ENCODE data around the gene NRSN1.

Gene NRSN1

DNA sequence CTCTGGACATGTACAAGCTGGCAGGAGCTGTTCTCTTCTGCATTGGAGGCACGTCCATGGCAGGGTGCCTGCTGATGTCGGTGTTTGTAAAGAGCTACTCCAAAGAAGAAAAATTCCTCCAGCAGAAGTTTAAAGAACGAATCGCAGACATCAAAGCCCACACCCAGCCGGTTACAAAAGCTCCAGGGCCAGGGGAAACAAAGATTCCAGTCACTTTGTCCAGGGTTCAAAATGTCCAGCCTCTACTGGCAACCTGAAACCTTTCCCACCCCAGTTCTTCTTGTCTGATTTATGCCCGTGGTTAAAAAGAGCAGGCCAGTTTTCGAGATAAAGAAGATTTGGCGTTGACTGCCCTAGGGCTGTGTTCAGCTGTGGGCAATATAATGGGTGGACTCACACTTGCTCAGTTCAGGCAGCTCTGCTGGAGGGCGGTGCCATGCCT is 19.7 kb downstream of the NRSN1 start:
- no peak for DNase-seq

DNA sequence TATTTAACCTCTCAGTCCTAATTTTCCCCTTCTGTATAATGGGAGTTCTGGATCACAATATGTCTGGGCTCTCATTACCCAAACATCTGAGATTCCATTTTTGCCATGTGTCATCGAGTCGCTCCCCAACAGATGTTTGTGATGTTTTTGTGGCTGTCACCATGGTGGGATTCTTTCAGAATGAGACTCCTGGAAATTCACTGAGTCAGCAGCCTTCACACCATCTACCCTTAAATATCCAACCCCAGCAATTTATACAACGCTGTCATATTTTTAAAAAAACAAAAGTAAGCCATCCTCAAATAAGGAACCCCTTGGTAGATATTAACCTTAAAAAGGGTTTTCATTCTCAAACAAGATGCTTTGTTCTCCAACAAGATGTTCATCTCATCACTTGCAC is 20.9 kb downstream of the NRSN1 start:
- DNase-seq = no peak

DNA sequence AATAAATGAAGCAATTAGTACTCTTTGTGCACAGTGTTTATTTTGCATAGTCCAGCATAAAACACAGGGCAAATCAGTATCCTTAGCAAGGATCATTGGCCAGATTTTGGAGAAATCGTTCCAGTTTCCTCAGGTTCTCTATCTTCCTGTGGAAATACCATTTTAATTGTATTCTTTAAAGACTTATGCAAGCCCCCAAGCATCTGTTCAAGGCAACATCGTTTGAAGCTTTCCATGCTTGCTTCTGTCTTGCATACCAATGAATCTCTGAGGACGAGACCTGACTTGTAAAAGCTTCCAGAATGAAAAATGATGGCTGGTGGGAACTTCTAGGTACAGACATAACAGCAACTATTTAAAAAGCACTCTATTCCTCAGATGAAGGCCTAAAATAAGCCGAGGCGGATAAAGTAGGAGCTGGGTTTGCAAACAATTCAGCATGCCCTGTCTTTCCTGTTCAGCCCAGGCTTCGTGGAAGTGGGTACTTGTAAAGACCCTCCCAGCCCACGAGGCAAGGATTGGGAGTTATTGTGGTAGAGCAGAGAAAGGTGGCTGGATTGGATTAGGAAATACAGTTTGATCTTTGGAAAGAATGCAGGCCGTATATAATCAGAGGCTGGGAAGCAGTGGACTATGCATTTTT is 21.6 kb downstream of the NRSN1 start:
- no peak for DNase-seq

DNA sequence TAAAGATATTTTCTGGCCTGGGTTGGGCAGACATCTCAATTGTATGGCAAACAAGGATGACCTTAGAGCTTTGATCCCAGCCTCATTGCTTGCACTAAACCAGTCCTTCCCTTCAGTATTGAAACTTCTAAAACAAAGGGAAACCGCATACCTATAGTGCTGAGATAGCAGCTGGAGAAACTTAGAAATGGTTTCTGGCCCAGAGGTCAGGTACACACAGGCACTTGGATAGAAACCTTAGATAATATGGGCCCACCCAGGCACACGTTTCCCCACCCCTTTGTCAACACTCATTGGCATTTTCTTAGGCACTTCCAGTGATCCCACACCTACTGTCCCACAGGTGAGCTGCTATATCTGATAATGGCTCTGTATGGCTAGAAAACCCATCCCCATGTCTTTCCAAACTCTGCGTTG is 22.1 kb downstream of the NRSN1 start:
- no peak for DNase-seq

DNA sequence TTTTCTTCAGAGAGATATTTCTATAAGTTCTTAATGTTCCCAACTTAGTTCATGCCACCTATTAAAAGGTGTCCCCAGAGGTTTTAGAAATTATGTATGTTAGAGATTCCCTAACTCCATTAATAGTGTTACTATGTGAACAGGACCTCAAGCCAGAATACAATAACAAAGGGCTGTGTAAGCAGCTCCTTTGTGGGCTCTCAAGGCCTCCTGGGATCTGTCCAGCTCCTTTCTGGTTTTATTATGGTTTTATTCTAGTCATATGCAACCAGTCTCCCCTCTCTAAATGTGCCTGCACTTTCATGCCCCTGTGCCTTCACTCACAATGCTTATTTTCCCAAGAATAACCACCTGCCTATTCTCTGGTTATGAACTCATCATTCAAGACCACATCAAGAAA is 22.7 kb downstream of the NRSN1 start:
- DNase-seq = no peak

DNA sequence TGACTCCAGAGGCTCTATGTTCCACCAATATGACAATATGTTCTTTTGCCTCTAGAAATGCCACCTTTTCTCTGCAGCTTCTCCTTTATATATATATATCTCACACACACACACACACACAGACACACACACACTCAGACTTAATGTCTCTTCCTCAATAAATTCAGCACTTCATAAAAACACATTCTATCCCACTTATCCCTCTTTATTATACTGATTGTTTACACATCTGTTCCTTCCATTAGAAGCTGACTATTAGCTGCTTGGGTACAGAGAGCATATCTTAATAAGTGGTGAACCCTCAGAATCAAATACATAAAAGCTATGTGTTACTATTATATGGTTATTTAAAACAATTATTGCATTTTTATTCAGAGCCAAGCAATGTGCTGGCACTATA is 23.3 kb downstream of the NRSN1 start:
- no peak for DNase-seq

DNA sequence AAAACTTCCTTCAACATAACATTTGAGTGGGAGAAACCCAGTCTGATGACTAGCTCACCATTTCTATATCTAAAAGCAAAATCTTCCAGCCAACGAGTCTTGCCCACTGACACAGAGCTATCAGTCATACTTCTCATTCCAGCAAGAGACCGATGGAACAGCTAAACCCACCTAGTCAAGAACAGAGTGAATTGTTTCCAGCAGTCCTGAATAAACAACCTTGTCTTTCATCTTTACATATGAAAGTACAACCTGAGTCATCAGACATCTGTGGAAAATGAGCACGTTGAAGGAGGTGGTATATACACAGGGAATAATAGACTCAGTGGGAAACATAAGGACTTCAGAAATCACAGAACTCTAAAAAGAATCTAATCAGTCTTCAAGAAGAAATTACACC is 23.8 kb downstream of the NRSN1 start:
- DNase-seq = no peak

DNA sequence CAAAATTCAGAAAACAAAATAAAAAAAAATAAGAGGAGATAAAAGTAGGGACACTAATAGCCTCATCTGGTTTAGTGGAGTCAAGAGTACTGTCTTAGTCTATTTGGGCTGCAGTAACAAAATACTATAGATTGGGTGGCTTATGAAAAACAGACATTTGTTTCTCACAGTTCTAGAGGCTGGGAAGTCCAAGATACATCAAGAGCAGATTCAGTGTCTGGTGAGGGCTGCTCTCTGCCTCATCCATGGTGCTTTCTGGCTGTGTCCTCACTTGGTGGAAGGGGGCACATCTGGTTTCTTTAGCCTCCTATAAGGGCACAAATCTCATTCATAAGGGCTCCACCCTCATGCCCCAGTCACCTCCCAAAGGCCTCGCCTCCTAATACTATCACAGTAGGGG is 26.0 kb downstream of the NRSN1 start:
- DNase-seq = no peak

DNA sequence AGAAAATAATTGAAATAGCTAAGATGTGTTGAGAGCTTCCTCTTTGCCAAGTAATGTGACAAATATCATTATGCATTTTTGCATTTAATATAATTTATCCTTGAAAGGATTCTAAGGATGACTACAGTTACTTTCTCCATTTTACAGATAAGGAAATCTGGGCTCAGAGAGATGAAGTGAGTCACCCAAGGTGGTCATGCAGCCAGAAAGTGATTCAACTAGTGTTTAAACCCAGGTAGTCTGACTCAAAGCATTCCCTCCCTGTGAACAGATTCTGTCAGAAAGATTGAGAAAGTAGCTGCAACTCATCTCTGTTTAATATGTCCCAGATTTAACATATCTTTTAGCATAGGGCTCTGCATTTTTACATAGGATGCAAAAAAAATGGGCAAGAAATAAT is 28.1 kb downstream of the NRSN1 start:
- DNase-seq = no peak

DNA sequence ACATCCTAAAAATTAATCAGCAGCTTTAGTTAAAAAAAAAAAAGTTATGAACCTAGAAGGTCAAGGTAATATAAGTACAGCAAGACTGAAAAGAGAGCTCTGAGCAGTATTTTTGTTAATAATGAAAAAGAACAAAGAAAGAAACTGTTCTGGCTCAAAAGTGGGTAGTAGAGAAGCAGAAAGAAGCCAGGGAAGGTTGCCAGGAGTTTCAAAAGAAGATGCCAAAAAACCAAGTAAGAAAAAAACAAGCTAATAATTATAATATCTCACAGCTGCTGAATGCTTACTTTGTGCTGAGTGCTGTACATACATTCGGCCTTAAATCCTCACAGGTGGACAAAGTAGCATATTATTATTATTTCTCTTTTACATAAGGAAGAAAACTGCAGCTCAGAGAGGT is 31.9 kb downstream of the NRSN1 start:
- no peak for DNase-seq

DNA sequence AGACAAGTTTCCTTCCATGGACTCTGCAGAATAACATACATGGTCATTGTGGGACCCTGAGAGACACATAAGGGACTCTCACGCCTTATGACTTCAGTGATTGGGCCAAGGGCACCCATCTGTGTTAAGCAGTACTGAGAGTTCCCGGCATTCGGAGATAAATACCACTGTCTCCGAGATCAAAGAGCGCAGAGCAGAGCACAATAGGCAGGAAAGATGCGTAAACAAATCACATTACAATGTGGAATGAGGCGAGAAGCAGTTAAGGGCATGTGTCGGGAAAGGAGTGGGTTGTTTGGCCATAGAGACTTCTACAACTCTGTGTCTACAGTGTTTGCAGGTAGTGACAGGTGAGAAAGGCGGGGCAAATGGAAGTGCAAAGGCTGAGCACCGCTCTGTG is 57.6 kb downstream of the NRSN1 start:
- no peak for DNase-seq

DNA sequence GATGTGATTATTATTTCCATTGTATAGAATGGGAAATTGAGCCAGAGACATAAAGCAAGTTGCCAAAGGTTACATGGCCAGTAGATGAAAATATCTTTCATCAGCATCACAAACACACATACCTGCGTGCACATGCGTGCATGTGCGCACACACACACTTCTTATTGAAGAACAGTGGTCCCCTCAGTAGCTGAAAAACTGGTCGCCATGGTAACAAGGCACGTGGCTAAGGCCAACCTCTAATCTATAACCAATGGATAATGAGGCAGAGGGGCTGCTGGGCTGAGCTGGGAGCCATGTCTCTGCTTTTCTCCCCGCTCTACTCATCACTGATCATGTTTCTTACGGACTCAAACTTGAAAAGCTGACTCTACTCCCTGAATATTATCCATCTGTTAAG is 60.3 kb downstream of the NRSN1 start:
- no peak for DNase-seq

DNA sequence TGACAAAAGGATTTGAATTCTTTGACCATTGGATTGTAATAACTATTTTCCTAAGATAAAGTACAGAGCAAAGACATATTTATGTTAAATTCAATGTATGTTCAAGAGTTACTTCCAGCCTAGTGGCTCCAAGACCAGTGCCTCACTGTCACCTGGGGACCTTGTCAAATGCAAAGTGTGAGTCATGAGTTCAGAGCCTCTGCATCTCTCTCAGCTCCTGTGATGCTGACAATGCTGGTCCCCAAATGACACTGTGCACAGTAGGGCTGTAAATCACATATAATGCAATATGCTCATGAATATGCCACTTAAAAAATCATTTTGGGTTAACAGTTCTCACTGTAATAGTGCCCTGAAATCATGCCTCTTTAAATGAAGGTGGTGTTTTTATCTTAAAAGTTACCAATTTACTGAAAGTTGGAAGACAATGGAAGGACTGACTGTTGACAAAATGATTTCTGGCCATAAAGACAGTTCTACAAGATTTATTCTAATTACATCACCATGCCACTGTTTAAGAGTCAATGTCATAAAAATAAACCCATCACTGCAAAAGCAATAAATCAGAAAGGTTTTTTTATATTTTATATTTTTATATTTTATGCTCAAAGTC is 62.1 kb downstream of the NRSN1 start:
- no peak for DNase-seq

DNA sequence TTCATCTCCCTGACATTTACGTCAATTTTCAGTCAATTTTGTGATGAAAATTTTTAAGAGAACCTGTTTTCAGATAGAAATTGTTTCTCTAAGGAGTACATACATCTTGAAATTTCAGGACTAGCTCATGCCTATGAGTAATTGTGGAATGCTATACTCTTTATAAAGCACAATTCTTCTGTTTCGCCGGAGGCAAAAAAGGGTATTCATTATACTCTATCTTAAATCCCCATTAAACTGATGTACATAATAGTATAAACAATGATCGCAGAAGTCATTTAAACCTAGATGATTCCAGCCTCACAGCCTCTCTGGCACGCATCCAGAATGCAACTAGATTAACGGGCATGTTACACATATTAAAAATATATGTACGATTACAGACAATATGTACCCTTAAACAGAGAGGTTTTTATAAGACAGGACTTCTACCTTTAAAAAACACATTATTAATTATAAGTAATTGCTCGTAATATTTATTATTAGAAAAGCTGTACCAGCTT is 62.6 kb downstream of the NRSN1 start:
- no peak for DNase-seq

DNA sequence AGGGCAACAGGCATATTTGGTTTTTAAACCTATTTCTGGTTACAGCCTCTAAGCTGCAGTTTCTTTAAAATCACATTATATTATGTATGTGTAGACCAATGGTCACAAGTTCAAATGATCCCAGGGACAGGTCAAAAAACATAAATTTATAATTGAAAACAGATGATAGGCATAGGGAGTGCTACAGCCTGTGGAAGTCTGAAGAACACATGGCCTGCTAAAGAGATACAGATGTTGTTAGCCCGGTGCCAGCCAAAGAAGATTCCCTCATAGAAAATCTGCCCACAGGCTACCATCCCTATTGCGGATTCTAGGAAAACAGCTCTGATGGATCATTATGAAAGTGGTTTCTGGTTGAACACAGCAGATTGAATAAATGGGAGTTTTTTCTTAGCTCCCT is 65.3 kb downstream of the NRSN1 start:
- no peak for DNase-seq

DNA sequence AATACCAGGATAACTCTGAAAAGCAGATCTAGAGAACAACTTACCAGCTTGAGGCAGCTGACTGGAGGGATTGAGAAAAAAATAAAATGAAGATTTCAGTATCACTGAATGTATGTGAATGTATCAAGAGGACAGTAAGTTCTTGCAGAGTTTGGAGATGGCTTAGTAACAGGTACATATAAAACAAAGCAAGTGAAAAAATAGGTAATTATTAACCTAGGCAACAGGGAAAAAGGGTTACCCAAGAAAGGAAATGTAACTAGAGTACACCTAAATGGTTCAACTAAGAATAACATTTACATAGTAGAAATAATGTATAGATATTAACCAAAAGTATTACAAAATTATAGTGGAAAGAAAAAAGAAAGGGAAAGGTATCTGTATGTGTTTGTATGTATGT is 67.3 kb downstream of the NRSN1 start:
- no peak for DNase-seq

DNA sequence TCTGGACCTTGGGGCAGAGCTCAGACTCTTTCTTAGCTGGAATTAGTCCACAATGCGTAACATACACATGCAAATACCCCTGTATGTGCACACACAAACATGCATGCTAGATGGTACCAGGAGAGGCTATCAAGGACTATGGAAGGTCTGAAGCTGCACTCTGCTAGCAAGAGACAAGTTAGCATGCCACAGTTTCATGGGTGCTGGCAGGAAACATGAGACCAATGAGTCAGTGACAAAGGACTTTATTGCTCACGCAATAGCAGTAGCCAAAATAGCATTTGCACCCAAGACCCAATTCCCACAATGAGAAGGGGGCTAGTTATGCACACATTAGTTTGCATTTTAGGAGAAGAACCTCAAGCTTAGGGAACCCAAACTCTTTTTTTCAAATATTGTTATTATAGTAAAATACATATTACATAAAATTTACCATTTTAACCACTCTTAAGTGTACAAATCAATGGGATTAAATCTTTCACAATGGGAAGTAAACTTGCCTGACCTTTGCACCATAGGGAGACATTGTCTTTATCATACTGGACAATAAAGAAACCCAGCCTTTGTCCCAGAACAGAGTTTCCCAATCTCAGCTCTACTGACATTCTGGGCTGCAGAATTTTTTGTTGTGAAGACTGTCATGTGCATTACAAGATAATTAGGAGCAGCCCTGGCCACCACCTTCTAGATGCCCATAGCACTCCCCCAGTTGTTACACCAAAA is 69.1 kb downstream of the NRSN1 start:
- no peak for DNase-seq

DNA sequence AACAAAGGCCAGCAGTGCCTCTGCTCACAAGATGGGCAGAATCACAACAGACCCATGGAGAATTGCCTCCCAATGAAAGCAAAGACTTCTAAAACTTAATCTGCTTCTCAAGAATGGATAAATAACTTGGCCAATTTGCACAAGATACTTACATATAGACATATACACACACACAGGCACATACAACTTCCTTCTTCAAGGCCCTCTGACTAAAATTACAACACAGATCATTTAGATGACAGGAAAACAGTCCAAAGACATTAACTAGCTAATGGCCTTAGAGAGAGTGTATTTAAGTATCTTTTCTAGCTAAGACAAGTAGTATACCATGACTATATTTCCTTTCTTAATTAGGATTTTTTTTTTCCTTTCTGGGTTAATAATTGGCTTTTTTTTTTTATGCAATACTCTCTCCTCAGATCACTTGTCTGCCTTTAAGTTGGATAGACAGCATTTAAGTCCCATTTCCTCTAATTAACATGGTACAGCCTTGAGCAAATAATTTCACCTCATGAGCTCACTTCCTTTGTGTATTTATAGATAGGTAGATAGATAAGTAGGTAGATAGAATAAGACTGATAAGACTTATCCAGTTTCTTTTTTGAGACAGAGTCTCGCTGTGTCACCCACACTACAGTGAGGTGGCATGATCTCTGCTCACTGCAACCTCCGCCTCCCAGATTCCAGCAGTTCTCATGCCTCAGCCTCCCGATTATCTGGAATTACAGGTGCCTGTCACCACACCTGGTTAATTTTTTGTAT is 70.0 kb downstream of the NRSN1 start:
- no peak for DNase-seq
